SH-SY5Y (cell line): ENCODE measurements around the gene CNIH4.

Experiments used
- GATA2 ChIP-seq: IDR thresholded peaks from 2 replicates; pipeline ENCODE4 v1.6.1; 2011; ENCODE audit warnings: mild to moderate bottlenecking, low read depth, low read length
- GATA3 ChIP-seq: IDR thresholded peaks from 2 replicates; pipeline ENCODE4 v1.6.1; 2011; ENCODE audit warnings: low read depth, mild to moderate bottlenecking, low read length, moderate library complexity

Gene CNIH4

GRCh38 chr1:224356685-224357625, at the start of gene CNIH4:
Gene CNIH4, plus strand, starts transcription at chr1:224356879. Its CDS starts 46 bp downstream, at chr1:224356925.
- no peak for TF ChIP-seq GATA2
- no peak for TF ChIP-seq GATA3

- TF ChIP-seq GATA3: no peak
These were observed 48.6 kb upstream of the CNIH4 start for GRCh38 chr1:224308064-224308463.

GRCh38 chr1:224312025-224312424, 44.7 kb upstream of the CNIH4 start:
- TF ChIP-seq GATA2: no peak
- no peak for TF ChIP-seq GATA3

- TF ChIP-seq GATA3: no peak
- no peak for TF ChIP-seq GATA2
These were observed 39.2 kb upstream of the CNIH4 start for GRCh38 chr1:224317383-224318045.

- no peak for TF ChIP-seq GATA2
- no peak for TF ChIP-seq GATA3
These were observed 35.0 kb upstream of the CNIH4 start for GRCh38 chr1:224321706-224322105.

- TF ChIP-seq GATA3: no peak
- no peak for TF ChIP-seq GATA2
These were observed 30.7 kb upstream of the CNIH4 start for GRCh38 chr1:224325959-224326358.

GRCh38 chr1:224328644-224329043, 28.0 kb upstream of the CNIH4 start:
- TF ChIP-seq GATA2 (no peak), GATA3 (no peak)

- TF ChIP-seq GATA3 (no peak), GATA2 (no peak)
These were observed 27.2 kb upstream of the CNIH4 start for GRCh38 chr1:224329484-224329841.

- TF ChIP-seq GATA2 (no peak), GATA3 (no peak)
These were observed 26.6 kb upstream of the CNIH4 start, which contains the start of gene NVL for GRCh38 chr1:224329842-224330753. Gene NVL, minus strand, starts transcription at chr1:224330172. Its CDS starts 45 bp downstream, at chr1:224330127.

GRCh38 chr1:224331326-224331725, 25.4 kb upstream of the CNIH4 start:
- TF ChIP-seq GATA2 (no peak), GATA3 (no peak)

GRCh38 chr1:224331824-224332223, 24.9 kb upstream of the CNIH4 start:
- TF ChIP-seq GATA3 (no peak), GATA2 (no peak)

- TF ChIP-seq GATA3: no peak
- no peak for TF ChIP-seq GATA2
These were observed 23.3 kb upstream of the CNIH4 start for GRCh38 chr1:224333309-224333926.

GRCh38 chr1:224333939-224334786, 22.5 kb upstream of the CNIH4 start:
- TF ChIP-seq GATA2 (no peak), GATA3 (no peak)
